Activated CD8-positive, alpha-beta memory T cell treated with anti-CD3 and anti-CD28 coated beads for 4 hours (primary cell): ENCODE data around the gene CERS6.

Experiments used
- DNase-seq, 2 donors: peaks; one replicate each; pipeline ENCODE4 v3.0.0-alpha.2; 2020; ENCODE audit warnings: low read depth in 2 of 2

CERS6 gene

GRCh38 chr2:168602846-168603401 lies 146.9 kb downstream of the CERS6 start:
- no peak for DNase-seq

- no peak for DNase-seq
Measured at GRCh38 chr2:168603439-168603961, 147.4 kb downstream of the CERS6 start.

- DNase-seq: no peak
Measured at GRCh38 chr2:168604252-168604651, 148.2 kb downstream of the CERS6 start.

GRCh38 chr2:168607992-168608391 lies 151.9 kb downstream of the CERS6 start:
- no peak for DNase-seq

- no peak for DNase-seq
Measured at GRCh38 chr2:168608796-168609195, 152.7 kb downstream of the CERS6 start.

GRCh38 chr2:168611091-168611490 lies 155.0 kb downstream of the CERS6 start:
- DNase-seq: no peak

GRCh38 chr2:168611896-168612650 lies 156.0 kb downstream of the CERS6 start:
- DNase-seq: no peak

- no peak for DNase-seq
Measured at GRCh38 chr2:168612719-168613118, 156.6 kb downstream of the CERS6 start.

GRCh38 chr2:168613551-168613950 lies 157.5 kb downstream of the CERS6 start:
- DNase-seq: no peak

- DNase-seq: no peak
Measured at GRCh38 chr2:168614172-168615018, 158.3 kb downstream of the CERS6 start.

- no peak for DNase-seq
Measured at GRCh38 chr2:168620554-168620953, 164.5 kb downstream of the CERS6 start.

GRCh38 chr2:168622559-168622958 lies 166.5 kb downstream of the CERS6 start:
- no peak for DNase-seq

- DNase-seq: no peak
Measured at GRCh38 chr2:168624028-168624427, 168.0 kb downstream of the CERS6 start.

- no peak for DNase-seq
Measured at GRCh38 chr2:168626096-168626495, 170.0 kb downstream of the CERS6 start.

- no peak for DNase-seq
Measured at GRCh38 chr2:168626647-168627046, 170.6 kb downstream of the CERS6 start.

GRCh38 chr2:168632709-168633121 lies 176.6 kb downstream of the CERS6 start:
- no peak for DNase-seq

- no peak for DNase-seq
Measured at GRCh38 chr2:168633200-168633599, 177.1 kb downstream of the CERS6 start.

- DNase-seq: no peak
Measured at GRCh38 chr2:168633895-168634294, 177.8 kb downstream of the CERS6 start.

GRCh38 chr2:168635065-168635577 lies 179.0 kb downstream of the CERS6 start:
- no peak for DNase-seq

- DNase-seq: no peak
Measured at GRCh38 chr2:168639018-168639417, 182.9 kb downstream of the CERS6 start.

- DNase-seq: no peak
Measured at GRCh38 chr2:168639441-168639898, 183.4 kb downstream of the CERS6 start.

GRCh38 chr2:168640039-168640438 lies 184.0 kb downstream of the CERS6 start:
- DNase-seq: no peak
